ENCODE data around the gene SFMBT1. TPM values are rescaled to one million over a fixed set of nuclear protein-coding genes. Genes with fewer than 3 reads are reported as not detected.

SFMBT1 gene
- polyA plus RNA-seq, 1 of the 3 experiments (the other 2 are of a cell fraction) = 0.72 TPM

DNA sequence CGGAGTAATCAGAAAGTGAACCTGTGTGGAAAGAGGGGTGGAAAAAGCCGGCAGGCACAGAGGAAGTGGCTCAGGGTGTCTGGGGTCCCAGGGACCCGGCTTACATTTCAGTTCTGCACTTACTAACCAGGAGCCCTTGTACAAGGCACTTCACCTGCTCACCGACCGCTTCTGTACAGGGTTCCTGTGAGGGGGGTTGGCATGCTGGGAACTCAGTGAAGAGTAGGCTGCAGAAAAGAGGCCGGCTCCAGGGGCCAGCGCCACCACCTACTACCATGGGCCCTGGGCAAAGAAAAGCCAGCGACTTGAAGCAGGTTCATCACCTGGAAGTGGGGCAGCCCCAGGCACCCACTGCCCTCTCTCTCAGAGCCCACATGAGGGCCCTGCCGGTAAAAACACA is 154.7 kb downstream of the SFMBT1 start:
- no peak for DNase-seq
- peaks cover 0 to 39% of the 10 kb centered on the region in 2 experiments; a peak in 2 of 4 replicates for H3K4me1 ChIP-seq (ENCODE audit: control insufficient read depth in 1 of 2, insufficient read depth in 2 of 2, low read depth in 1 of 2, low read length in 1 of 2)
- TF ChIP-seq YY1 (IDR thresholded peaks at IDR 0.05; ENCODE audit: low read depth) (no peak), TCF12 (IDR thresholded peaks at IDR 0.05) (no peak), MXI1 (IDR thresholded peaks at IDR 0.05; ENCODE audit: low read depth, low read length) (no peak), MEF2A (IDR thresholded peaks at IDR 0.05; ENCODE audit: borderline replicate concordance, low read depth) (no peak), RXRA (IDR thresholded peaks at IDR 0.05; ENCODE audit: borderline replicate concordance, low read depth) (no peak)
- TF ChIP-seq, protein P1, sequence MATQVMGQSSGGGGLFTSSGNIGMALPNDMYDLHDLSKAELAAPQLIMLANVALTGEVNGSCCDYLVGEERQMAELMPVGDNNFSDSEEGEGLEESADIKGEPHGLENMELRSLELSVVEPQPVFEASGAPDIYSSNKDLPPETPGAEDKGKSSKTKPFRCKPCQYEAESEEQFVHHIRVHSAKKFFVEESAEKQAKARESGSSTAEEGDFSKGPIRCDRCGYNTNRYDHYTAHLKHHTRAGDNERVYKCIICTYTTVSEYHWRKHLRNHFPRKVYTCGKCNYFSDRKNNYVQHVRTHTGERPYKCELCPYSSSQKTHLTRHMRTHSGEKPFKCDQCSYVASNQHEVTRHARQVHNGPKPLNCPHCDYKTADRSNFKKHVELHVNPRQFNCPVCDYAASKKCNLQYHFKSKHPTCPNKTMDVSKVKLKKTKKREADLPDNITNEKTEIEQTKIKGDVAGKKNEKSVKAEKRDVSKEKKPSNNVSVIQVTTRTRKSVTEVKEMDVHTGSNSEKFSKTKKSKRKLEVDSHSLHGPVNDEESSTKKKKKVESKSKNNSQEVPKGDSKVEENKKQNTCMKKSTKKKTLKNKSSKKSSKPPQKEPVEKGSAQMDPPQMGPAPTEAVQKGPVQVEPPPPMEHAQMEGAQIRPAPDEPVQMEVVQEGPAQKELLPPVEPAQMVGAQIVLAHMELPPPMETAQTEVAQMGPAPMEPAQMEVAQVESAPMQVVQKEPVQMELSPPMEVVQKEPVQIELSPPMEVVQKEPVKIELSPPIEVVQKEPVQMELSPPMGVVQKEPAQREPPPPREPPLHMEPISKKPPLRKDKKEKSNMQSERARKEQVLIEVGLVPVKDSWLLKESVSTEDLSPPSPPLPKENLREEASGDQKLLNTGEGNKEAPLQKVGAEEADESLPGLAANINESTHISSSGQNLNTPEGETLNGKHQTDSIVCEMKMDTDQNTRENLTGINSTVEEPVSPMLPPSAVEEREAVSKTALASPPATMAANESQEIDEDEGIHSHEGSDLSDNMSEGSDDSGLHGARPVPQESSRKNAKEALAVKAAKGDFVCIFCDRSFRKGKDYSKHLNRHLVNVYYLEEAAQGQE (IDR thresholded peaks at IDR 0.05; ENCODE audit: low read depth, low read length) = no peak
- WGBS (ENCODE audit: low lambda C conversion rate) = 84% methylated on average over 6 of the region's 9 CpGs
- H4K20me1 ChIP-seq (ENCODE audit: insufficient read depth) = no peaks in the 10 kb centered on the region
- ChIA-PET POLR2A (no interaction called here), CTCF (interaction anchor here (1.9 kb wide), 1 partner anchor 181 kb away, joined by 7 read pairs; no protein-coding TSS in a partner anchor)
- no peaks in the 10 kb centered on the region for H3K9me2 ChIP-seq
- H3K27ac ChIP-seq (ENCODE audit: low read depth in 2 of 2, low read length in 1 of 2) = peak overlapping the region in 1 of 2 experiments; percentile 64; a peak in 2 of 4 replicates
- no peaks in the 10 kb centered on the region for H3K27me3 ChIP-seq (ENCODE audit: insufficient read depth)
- H3F3A ChIP-seq (replicated peaks; ENCODE audit: insufficient read depth) = no peaks in the 10 kb centered on the region
- H3K9me3 ChIP-seq = no peaks in the 10 kb centered on the region
- no peak overlapping the region for H3K4me2 ChIP-seq
- peaks cover 18% of the 10 kb centered on the region; the same call in 1 of the 2 replicates for H3K79me2 ChIP-seq (ENCODE audit: insufficient read depth)
- peaks cover 0 to 3% of the 10 kb centered on the region in 2 experiments for H3K36me3 ChIP-seq (replicated peaks in 1 of 2; ENCODE audit: control insufficient read depth in 1 of 2, insufficient read depth in 2 of 2, low read length in 1 of 2)
- H3K4me3 ChIP-seq (ENCODE audit: low read depth in 2 of 2, low read length in 1 of 2) = no peak overlapping the region
- H3K9ac ChIP-seq = no peak overlapping the region
- H2AFZ ChIP-seq (ENCODE audit: low read depth) = no peak overlapping the region

DNA sequence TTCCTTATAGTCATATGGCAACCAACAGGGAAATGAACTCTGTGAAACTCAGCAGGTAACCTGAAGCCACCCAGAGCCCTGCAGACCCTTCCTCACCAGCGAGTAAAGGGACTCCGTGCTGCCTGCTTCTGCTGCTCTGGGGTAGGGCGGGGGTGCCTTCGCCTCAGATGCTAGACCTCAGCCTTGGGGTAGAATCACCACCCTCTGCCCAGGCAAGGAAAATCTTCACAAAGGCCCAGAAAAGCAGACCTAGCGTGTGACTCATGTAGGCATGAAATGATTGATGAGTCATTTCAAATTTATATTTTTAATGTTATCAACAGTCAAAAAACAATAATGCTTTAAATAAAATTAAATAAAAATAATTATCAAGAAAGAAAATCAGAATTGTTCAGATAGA is 155.1 kb downstream of the SFMBT1 start:
- TF ChIP-seq YY1 (IDR thresholded peaks at IDR 0.05; ENCODE audit: low read depth) (no peak), JUND (IDR thresholded peaks at IDR 0.05) (no peak)
- H3K9me3 ChIP-seq = no peaks in the 10 kb centered on the region
- H3K4me3 ChIP-seq (ENCODE audit: low read depth in 2 of 2, low read length in 1 of 2) = no peak overlapping the region
- H3K27ac ChIP-seq (ENCODE audit: low read depth in 2 of 2, low read length in 1 of 2) = peak overlapping the region in 1 of 2 experiments; percentile 15; a peak in 2 of 4 replicates
- H3K27me3 ChIP-seq (ENCODE audit: insufficient read depth) = no peaks in the 10 kb centered on the region
- H3K9ac ChIP-seq = no peak overlapping the region
- H4K20me1 ChIP-seq (ENCODE audit: insufficient read depth) = no peaks in the 10 kb centered on the region
- no peak overlapping the region for H3K4me2 ChIP-seq
- no peaks in the 10 kb centered on the region for H3F3A ChIP-seq (replicated peaks; ENCODE audit: insufficient read depth)
- peaks cover 14% of the 10 kb centered on the region; the same call in 1 of the 2 replicates for H3K79me2 ChIP-seq (ENCODE audit: insufficient read depth)
- H3K4me1 ChIP-seq (ENCODE audit: control insufficient read depth in 1 of 2, insufficient read depth in 2 of 2, low read depth in 1 of 2, low read length in 1 of 2) = peaks cover 0 to 37% of the 10 kb centered on the region in 2 experiments; a peak in 2 of 4 replicates
- no peak for DNase-seq
- CTCF ChIA-PET = interaction anchor here (0.6 kb wide), 1 partner anchor 39 kb away, joined by 4 read pairs; no protein-coding TSS in a partner anchor
- POLR2A ChIA-PET = no interaction called here
- 88% methylated on average over 4 of the region's 5 CpGs for WGBS (ENCODE audit: low lambda C conversion rate)
- peaks cover 0 to 7% of the 10 kb centered on the region in 2 experiments for H3K36me3 ChIP-seq (replicated peaks in 1 of 2; ENCODE audit: control insufficient read depth in 1 of 2, insufficient read depth in 2 of 2, low read length in 1 of 2)
- H3K9me2 ChIP-seq = no peaks in the 10 kb centered on the region
- H2AFZ ChIP-seq (ENCODE audit: low read depth) = no peak overlapping the region

DNA sequence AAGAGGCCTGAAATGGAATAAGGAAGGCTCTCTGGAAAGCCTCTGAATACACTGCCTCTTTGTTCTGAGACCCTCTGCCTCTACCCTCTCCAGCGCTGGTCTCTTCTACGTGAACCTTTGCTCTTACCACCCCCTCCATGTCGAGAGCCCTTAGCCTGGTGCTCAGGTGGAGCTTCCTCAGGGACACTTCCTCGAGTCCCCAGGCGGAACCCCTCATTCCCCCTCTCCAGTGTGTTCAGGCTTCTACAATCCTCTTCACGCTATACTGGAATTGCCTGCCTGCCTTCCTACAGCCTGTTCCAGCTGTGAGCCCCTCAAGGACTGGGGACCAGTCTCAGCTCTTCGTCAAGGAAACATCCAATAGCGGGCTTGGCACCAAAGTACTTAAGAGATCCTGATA is 156.0 kb downstream of the SFMBT1 start:
- H3K79me2 ChIP-seq (ENCODE audit: insufficient read depth) = peaks cover 9% of the 10 kb centered on the region; the same call in 1 of the 2 replicates
- POLR2A ChIA-PET = no interaction called here
- no peak overlapping the region for H3K4me2 ChIP-seq
- no peaks in the 10 kb centered on the region for H3K9me3 ChIP-seq
- H3F3A ChIP-seq (replicated peaks; ENCODE audit: insufficient read depth) = no peaks in the 10 kb centered on the region
- no peaks in the 10 kb centered on the region for H4K20me1 ChIP-seq (ENCODE audit: insufficient read depth)
- H3K4me1 ChIP-seq (ENCODE audit: control insufficient read depth in 1 of 2, insufficient read depth in 2 of 2, low read depth in 1 of 2, low read length in 1 of 2) = peaks cover 0 to 34% of the 10 kb centered on the region in 2 experiments; a peak in 2 of 4 replicates
- peaks cover 6 to 9% of the 10 kb centered on the region in 2 experiments for H3K36me3 ChIP-seq (replicated peaks in 1 of 2; ENCODE audit: control insufficient read depth in 1 of 2, insufficient read depth in 2 of 2, low read length in 1 of 2)
- no peaks in the 10 kb centered on the region for H3K9me2 ChIP-seq
- no peak overlapping the region for H3K4me3 ChIP-seq (ENCODE audit: low read depth in 2 of 2, low read length in 1 of 2)
- CTCF ChIA-PET = interaction anchor here (0.6 to 1.3 kb wide), 2 partner anchors 40 to 41 kb away, joined by 3 to 4 read pairs; no protein-coding TSS in a partner anchor
- no peak overlapping the region for H2AFZ ChIP-seq (ENCODE audit: low read depth)
- no peak for DNase-seq
- H3K27me3 ChIP-seq (ENCODE audit: insufficient read depth) = no peaks in the 10 kb centered on the region
- no peak overlapping the region for H3K27ac ChIP-seq (ENCODE audit: low read depth in 2 of 2, low read length in 1 of 2)
- H3K9ac ChIP-seq = no peak overlapping the region
- 96% methylated on average over 8 of the region's 8 CpGs for WGBS (ENCODE audit: low lambda C conversion rate)
- TF ChIP-seq SMC3 (IDR thresholded peaks at IDR 0.05; ENCODE audit: low read depth, low read length) (no peak), SIN3A (IDR thresholded peaks at IDR 0.05; ENCODE audit: borderline replicate concordance, low read depth, low read length) (no peak), EZH2phosphoT487 (IDR thresholded peaks at IDR 0.05; ENCODE audit: borderline replicate concordance, low read depth) (no peak), YY1 (IDR thresholded peaks at IDR 0.05; ENCODE audit: low read depth) (no peak), GATA2 (CRISPR knock-in tag; IDR thresholded peaks at IDR 0.05) (no peak)
- TF ChIP-seq, protein P2, sequence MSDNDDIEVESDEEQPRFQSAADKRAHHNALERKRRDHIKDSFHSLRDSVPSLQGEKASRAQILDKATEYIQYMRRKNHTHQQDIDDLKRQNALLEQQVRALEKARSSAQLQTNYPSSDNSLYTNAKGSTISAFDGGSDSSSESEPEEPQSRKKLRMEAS (IDR thresholded peaks at IDR 0.05; ENCODE audit: low read depth) = no peak
- TF ChIP-seq, protein P3, sequence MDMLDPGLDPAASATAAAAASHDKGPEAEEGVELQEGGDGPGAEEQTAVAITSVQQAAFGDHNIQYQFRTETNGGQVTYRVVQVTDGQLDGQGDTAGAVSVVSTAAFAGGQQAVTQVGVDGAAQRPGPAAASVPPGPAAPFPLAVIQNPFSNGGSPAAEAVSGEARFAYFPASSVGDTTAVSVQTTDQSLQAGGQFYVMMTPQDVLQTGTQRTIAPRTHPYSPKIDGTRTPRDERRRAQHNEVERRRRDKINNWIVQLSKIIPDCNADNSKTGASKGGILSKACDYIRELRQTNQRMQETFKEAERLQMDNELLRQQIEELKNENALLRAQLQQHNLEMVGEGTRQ (IDR thresholded peaks at IDR 0.05; ENCODE audit: borderline replicate concordance, low read depth, low read length) = no peak
- TF ChIP-seq, protein P4, sequence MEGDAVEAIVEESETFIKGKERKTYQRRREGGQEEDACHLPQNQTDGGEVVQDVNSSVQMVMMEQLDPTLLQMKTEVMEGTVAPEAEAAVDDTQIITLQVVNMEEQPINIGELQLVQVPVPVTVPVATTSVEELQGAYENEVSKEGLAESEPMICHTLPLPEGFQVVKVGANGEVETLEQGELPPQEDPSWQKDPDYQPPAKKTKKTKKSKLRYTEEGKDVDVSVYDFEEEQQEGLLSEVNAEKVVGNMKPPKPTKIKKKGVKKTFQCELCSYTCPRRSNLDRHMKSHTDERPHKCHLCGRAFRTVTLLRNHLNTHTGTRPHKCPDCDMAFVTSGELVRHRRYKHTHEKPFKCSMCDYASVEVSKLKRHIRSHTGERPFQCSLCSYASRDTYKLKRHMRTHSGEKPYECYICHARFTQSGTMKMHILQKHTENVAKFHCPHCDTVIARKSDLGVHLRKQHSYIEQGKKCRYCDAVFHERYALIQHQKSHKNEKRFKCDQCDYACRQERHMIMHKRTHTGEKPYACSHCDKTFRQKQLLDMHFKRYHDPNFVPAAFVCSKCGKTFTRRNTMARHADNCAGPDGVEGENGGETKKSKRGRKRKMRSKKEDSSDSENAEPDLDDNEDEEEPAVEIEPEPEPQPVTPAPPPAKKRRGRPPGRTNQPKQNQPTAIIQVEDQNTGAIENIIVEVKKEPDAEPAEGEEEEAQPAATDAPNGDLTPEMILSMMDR (IDR thresholded peaks at IDR 0.05) = no peak
